Measurements from ENCODE around the gene IL10RB. TPM values are rescaled to one million over a fixed set of nuclear protein-coding genes. Genes with fewer than 3 reads are reported as not detected.
"Not testable (repeated sequence)": the region's sequence is repeated elsewhere in the genome, so short reads cannot be mapped to it uniquely, and the experiment has no call there.

Gene IL10RB
- total RNA-seq, 4 donors from 2014 or later, result 15.7 to 104 (median 63.2) TPM

DNA sequence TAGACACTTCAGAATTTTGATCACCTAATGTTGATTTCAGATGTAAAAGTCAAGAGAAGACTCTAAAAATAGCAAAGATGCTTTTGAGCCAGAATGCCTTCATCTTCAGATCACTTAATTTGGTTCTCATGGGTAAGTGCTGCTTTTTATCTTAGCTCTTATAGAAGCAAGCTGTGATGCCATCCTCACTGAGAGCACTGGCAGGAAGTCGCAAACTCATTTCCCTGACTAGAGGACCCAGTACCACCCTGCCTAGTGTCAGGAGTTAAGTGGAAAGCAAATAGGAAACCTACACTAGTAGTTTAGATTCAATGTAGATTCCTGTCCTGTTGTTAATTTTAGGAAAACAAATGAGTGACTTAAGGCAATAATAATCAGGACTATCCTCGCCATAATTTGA is 24.3 kb upstream of the IL10RB start:
- Histone ChIP-seq H3K4me1 (peaks cover 0 to 13% (median 2%) of the 10 kb centered on the region in 4 donors), H3K4me3 (no peak overlapping the region), H3K27ac (no peak overlapping the region), H3K36me3 (peaks cover 0 to 7% (median 5%) of the 10 kb centered on the region in 4 donors), H3K9me3 (no peaks in the 10 kb centered on the region), H3K27me3 (no peaks in the 10 kb centered on the region)
- in situ Hi-C loops (cut with MboI; ENCODE audit: low pct_ligation_motif_present in 1 of 4, low pct_unique_long_range_greater_than_20kb in 1 of 4, low sequenced_read_pairs in 3 of 4) (no loop called here), intact Hi-C loops (cut with DNase I; ENCODE audit: low total_unique reads) (no loop called here)
- no peak for DNase-seq
- no peak for TF ChIP-seq POLR2AphosphoS5 (IDR thresholded peaks at IDR 0.05)
- TF ChIP-seq, protein P1, sequence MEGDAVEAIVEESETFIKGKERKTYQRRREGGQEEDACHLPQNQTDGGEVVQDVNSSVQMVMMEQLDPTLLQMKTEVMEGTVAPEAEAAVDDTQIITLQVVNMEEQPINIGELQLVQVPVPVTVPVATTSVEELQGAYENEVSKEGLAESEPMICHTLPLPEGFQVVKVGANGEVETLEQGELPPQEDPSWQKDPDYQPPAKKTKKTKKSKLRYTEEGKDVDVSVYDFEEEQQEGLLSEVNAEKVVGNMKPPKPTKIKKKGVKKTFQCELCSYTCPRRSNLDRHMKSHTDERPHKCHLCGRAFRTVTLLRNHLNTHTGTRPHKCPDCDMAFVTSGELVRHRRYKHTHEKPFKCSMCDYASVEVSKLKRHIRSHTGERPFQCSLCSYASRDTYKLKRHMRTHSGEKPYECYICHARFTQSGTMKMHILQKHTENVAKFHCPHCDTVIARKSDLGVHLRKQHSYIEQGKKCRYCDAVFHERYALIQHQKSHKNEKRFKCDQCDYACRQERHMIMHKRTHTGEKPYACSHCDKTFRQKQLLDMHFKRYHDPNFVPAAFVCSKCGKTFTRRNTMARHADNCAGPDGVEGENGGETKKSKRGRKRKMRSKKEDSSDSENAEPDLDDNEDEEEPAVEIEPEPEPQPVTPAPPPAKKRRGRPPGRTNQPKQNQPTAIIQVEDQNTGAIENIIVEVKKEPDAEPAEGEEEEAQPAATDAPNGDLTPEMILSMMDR (IDR thresholded peaks at IDR 0.05), result no peak
- TF ChIP-seq EP300 (IDR thresholded peaks at IDR 0.05; ENCODE audit: low read depth), result no peak
- TF ChIP-seq POLR2A (IDR thresholded peaks at IDR 0.05), result no peak
- 82 to 96% methylated on average over 1 to 2 of the region's 2 CpGs for WGBS, 2 donors (ENCODE audit: low coverage in 1 of 2)

DNA sequence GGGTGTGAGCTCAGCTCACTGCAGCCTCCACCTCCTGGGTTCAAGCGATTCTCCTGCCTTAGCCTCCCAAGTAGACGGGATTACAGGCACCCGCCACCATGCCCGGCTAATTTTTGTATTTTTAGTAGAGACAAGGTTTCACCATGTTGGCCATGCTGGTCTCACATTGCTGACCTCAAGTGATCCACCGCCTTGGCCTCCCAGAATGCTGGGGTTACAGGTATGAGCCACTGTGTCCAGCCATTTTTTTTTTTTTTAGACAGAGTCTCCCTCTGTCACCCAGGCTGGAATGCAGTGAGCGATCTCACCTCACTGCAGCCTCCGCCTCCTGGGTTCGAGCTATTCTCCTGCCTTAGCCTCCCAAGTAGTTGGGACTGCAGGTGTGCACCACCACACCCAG is 23.3 kb upstream of the IL10RB start:
- WGBS, 2 donors (ENCODE audit: low coverage in 1 of 2), result 89 to 100% methylated on average over 1 to 8 of the region's 8 CpGs
- Histone ChIP-seq H3K4me1 (peaks cover 0 to 16% (median 0%) of the 10 kb centered on the region in 4 donors), H3K36me3 (peaks cover 0 to 14% (median 9%) of the 10 kb centered on the region in 4 donors)
- DNase-seq; H3K9me3 ChIP-seq; intact Hi-C loops (cut with DNase I; ENCODE audit: low total_unique reads); H3K4me3 ChIP-seq; H3K27ac ChIP-seq; in situ Hi-C loops (cut with MboI; ENCODE audit: low pct_ligation_motif_present in 1 of 4, low pct_unique_long_range_greater_than_20kb in 1 of 4, low sequenced_read_pairs in 3 of 4); H3K27me3 ChIP-seq: not testable (repeated sequence)

DNA sequence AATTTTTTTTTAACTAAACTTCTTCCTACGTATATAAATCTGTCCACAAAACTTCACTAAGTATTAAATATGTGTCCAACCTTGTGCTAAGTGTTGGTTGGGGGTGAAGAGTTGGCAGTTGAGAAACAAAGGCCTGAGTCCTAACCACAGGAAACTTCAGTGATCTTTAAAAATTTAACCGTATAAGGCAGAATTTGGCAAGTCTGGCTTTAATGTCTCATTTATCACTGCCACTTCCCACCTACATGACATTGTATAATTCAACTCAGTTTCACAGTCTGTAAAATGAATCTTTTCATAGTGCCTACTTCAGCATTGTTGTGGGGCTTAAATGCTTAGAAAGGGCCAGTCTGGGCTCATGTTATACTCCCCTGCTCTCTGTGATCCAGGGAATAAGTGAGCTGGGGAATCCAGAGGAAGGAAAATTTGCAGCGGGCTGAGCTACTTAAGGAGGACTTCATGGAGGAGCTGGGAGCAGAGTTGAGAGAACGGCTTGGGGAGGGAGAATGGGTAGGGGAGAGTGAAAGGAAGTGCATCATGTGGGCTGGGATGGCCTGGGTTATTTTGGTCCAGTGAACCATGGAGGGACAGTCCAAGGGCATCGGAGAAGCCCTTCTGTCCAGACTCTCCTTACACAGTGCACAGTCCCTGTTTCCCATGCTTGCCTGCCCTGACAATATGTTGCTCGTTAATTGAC is 21.9 kb upstream of the IL10RB start:
- no peak overlapping the region for H3K4me3 ChIP-seq
- in situ Hi-C loops (cut with MboI; ENCODE audit: low pct_ligation_motif_present in 1 of 4, low pct_unique_long_range_greater_than_20kb in 1 of 4, low sequenced_read_pairs in 3 of 4), result no loop called here

DNA sequence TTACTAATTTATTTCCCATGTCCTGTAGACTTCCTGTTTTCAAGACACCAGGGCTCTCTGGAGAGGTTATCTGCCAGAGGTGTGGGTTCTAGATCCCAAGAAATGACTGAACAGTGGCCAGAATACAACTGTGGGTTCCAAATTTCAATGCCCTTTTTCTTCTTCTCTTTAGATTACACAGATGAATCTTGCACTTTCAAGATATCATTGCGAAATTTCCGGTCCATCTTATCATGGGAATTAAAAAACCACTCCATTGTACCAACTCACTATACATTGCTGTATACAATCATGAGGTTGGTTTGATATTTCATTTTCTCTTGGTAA is 21.4 kb upstream of the IL10RB start:
- H3K4me1 ChIP-seq, result peaks cover 0 to 7% (median 0%) of the 10 kb centered on the region in 4 donors
- no peaks in the 10 kb centered on the region for H3K9me3 ChIP-seq
- TF ChIP-seq POLR2A (IDR thresholded peaks at IDR 0.05) (no peak), EP300 (IDR thresholded peaks at IDR 0.05; ENCODE audit: low read depth) (no peak), POLR2AphosphoS5 (IDR thresholded peaks at IDR 0.05) (no peak)
- TF ChIP-seq, protein P1 (IDR thresholded peaks at IDR 0.05), result no peak
- in situ Hi-C loops (cut with MboI; ENCODE audit: low pct_ligation_motif_present in 1 of 4, low pct_unique_long_range_greater_than_20kb in 1 of 4, low sequenced_read_pairs in 3 of 4) (no loop called here), intact Hi-C loops (cut with DNase I; ENCODE audit: low total_unique reads) (no loop called here)
- peak overlapping the region in 1 of 4 donors; percentile 21 for H3K27ac ChIP-seq
- H3K36me3 ChIP-seq, result peaks cover 0 to 18% (median 10%) of the 10 kb centered on the region in 4 donors
- H3K27me3 ChIP-seq, result no peaks in the 10 kb centered on the region
- H3K4me3 ChIP-seq, result no peak overlapping the region
- WGBS, 2 donors (ENCODE audit: low coverage in 1 of 2), result 88% methylated on average over 2 of the region's 2 CpGs
- no peak for DNase-seq

More for the DNA sequence above, 21.9 kb upstream of the IL10RB start:
- Histone ChIP-seq H3K27ac (peak overlapping the region in 1 of 4 donors; percentile 21), H3K4me1 (peaks cover 0 to 7% (median 0%) of the 10 kb centered on the region in 4 donors), H3K9me3 (no peaks in the 10 kb centered on the region), H3K36me3 (peaks cover 0 to 18% (median 10%) of the 10 kb centered on the region in 4 donors), H3K27me3 (no peaks in the 10 kb centered on the region)
- no peak for DNase-seq
- TF ChIP-seq EP300 (IDR thresholded peaks at IDR 0.05; ENCODE audit: low read depth), result no peak
- no peak for TF ChIP-seq POLR2AphosphoS5 (IDR thresholded peaks at IDR 0.05)
- no peak for TF ChIP-seq POLR2A (IDR thresholded peaks at IDR 0.05)
- TF ChIP-seq, protein P1 (IDR thresholded peaks at IDR 0.05), result no peak
- intact Hi-C loops (cut with DNase I; ENCODE audit: low total_unique reads), result no loop called here
- WGBS, 2 donors (ENCODE audit: low coverage in 1 of 2), result 68 to 69% methylated on average over 4 to 6 of the region's 6 CpGs

All from transverse colon (tissue), 4 donors.